ENCODE results near the gene LMTK2.
"Not testable (repeated sequence)": the region's sequence is repeated elsewhere in the genome, so short reads cannot be mapped to it uniquely, and the experiment has no call there.

Gene LMTK2

GRCh38 chr7:98214811-98215321 is 108.2 kb downstream of the LMTK2 start:
- TF ChIP-seq, protein P1, sequence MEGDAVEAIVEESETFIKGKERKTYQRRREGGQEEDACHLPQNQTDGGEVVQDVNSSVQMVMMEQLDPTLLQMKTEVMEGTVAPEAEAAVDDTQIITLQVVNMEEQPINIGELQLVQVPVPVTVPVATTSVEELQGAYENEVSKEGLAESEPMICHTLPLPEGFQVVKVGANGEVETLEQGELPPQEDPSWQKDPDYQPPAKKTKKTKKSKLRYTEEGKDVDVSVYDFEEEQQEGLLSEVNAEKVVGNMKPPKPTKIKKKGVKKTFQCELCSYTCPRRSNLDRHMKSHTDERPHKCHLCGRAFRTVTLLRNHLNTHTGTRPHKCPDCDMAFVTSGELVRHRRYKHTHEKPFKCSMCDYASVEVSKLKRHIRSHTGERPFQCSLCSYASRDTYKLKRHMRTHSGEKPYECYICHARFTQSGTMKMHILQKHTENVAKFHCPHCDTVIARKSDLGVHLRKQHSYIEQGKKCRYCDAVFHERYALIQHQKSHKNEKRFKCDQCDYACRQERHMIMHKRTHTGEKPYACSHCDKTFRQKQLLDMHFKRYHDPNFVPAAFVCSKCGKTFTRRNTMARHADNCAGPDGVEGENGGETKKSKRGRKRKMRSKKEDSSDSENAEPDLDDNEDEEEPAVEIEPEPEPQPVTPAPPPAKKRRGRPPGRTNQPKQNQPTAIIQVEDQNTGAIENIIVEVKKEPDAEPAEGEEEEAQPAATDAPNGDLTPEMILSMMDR (IDR thresholded peaks at IDR 0.05; ENCODE audit: insufficient read depth, missing control alignments), result no peak
- no peak for FAIRE-seq

DNA sequence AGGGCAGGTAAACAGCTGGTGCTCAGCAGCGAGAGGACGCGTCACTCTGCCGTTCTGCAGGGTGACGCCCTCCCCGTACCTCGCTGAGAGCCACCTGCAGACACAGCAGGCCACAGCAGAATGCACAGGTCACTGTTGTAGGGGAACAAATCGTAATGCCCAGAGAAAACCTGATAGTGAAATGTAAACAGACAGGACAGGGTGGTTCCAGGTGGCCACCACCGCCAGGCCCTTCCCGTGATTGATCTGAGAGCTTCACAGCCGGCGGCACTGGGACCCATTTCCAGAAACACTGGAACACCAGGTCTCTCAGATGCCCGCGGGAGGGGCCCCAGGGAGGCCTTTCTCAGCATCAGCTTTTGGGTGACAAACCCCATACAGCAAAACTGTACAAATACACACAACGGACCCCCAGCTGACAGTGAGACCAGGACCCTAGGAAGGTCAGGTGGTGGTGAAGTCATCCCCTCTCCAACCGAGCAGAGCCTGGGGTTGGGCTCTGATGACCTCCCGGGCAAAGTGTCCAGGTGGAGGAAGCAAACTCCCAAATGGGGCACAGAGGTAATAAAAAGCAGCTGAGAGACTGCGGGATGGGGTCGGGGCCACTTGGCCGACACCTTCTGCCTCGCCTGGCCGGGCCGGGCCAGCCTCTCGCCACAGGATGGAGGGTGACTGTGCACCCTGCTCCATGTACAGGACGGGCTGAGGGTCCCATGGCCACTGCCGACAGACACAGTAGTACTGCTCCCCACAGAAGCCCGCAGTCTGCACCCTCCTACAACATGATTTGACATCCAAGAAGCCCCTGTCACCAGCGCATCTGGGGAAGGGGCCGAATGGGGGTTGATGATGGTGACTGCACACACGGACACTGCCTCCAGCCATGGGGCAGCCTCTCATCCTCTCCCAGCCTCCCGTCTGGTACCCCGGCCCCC is 109.2 kb downstream of the LMTK2 start:
- FAIRE-seq, result no peak
- TF ChIP-seq, protein P1 (IDR thresholded peaks at IDR 0.05; ENCODE audit: insufficient read depth, missing control alignments), result no peak
- DNase-seq (ENCODE audit: insufficient read length, low spot score), result no peak

More at GRCh38 chr7:98214811-98215321, 108.2 kb downstream of the LMTK2 start:
- no peak for DNase-seq (ENCODE audit: insufficient read length, low spot score)

DNA sequence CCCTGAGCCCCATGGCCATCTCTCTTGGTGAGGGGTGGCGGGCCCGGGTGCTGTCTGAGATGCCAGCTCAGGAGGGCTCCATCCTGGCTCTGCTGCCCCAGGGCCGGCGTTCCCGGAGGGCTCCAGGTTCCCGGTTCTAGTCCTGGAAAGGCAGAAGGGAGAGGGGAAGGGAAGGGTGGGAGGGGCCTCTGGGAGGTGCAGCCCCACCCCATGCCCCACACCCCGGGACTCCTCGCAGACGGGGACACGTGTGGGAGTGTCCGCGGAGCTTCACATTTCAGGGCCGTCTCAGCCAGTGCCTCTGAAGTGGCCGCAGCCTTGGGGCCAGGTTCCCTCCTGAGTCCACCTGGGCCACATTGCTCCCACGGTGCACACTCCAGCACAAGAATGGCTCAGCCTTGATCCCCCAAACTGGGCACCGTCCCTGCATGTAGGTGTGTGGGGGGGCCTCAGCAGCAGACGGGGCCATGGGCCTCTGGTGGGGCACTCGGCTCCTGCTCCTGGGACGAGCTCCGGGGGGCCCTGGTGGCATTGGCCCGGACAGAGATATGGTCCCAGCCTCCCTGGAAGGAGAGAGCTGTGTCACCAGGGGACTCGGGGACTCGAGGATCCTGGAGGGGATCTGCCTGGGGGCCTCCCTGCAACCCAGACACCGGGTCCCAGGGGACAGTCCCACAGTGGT is 110.4 kb downstream of the LMTK2 start:
- DNase-seq (ENCODE audit: insufficient read length, low spot score), result no peak
- no peak for FAIRE-seq
- TF ChIP-seq, protein P1 (IDR thresholded peaks at IDR 0.05; ENCODE audit: insufficient read depth, missing control alignments), result no peak

GRCh38 chr7:98217623-98218582 is 111.2 kb downstream of the LMTK2 start:
- TF ChIP-seq, protein P1 (IDR thresholded peaks at IDR 0.05; ENCODE audit: insufficient read depth, missing control alignments), result no peak
- DNase-seq (ENCODE audit: insufficient read length, low spot score) (no peak), FAIRE-seq (no peak)

DNA sequence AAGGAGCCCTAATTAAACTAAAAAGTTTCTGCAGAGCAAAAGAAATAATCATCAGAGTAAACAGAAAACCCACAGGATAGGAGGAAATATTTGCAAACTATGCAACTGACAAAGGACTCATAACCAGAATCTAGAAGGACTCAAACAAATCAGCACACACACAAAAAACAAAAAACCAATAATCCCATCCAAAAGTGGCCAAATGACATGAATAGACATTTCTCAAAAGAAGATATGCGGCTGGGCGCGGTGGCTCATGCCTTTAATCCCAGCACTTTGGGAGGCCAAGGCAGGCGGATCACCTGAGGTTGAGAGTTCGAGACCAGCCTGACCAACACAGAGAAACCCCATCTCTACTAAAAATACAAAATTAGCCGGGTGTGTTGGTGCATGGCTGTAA is 112.7 kb downstream of the LMTK2 start:
- not testable (repeated sequence) for DNase-seq (ENCODE audit: insufficient read length, low spot score); FAIRE-seq

- FAIRE-seq (no peak), DNase-seq (ENCODE audit: insufficient read length, low spot score) (no peak)
- TF ChIP-seq, protein P1 (IDR thresholded peaks at IDR 0.05; ENCODE audit: insufficient read depth, missing control alignments), result no peak
Measured at GRCh38 chr7:98221611-98222532, 115.2 kb downstream of the LMTK2 start.

Data from D721Med (cell line).